ENCODE results near the gene KIRREL3. TPM values are rescaled to one million over a fixed set of nuclear protein-coding genes. Genes with fewer than 3 reads are reported as not detected.

Gene KIRREL3
- total and polyA plus RNA-seq, 4 donors, result 0.02 to 0.71 (median 0.15) TPM; not detected in 1

DNA sequence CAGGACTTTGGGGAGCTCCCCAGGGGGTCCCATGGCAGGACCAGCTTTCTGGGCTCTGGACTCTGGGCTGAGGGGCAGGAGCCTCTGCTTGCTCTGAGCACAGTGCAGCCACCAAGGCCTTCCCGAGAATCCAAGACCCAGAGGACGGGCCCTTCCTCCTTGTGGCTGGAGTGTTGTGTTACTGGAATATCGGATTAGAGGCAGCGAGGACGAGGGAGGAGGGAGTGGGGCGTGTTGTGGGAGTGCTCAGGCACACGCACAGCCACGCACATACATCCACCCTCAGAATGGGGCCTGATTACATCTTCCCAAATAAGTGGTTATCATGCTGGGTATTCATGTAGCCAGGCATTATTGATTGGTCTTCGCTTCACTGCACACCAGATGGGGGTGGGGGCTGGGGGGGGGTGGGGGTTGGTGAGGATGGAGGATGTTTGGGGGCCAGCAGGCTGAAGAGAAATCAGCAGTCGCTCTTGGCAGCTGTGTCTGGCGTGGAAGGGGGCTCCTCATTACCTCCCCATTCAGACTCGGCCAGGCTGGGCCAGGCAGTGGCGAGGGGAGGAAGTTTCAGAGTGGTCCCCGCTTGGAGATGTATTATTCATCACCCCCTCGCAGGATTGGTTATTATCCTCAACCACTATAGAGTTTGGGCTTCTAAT lies 524.2 kb downstream of the KIRREL3 start:
- WGBS, 2 donors, result 87 to 88% methylated on average over 15 of the region's 15 CpGs
- H3K9me3 ChIP-seq (ENCODE audit: control insufficient read depth in 4 of 4, insufficient read depth in 3 of 4, low read length in 3 of 4), result no peaks in the 10 kb centered on the region
- no peak for TF ChIP-seq CTCF (IDR thresholded peaks at IDR 0.05; ENCODE audit: control extremely low read depth, extremely low read depth)
- DNase-seq, result peak in 1 of 3 donors; percentile 27
- H3K4me1 ChIP-seq (ENCODE audit: control insufficient read depth in 5 of 5, insufficient read depth in 5 of 5, low read length in 5 of 5), result peaks cover 0 to 10% (median 0%) of the 10 kb centered on the region in 5 donors
- H3K9ac ChIP-seq (ENCODE audit: insufficient read depth in 1 of 2, low read length in 2 of 2), result no peak overlapping the region
- no peaks in the 10 kb centered on the region for H3K27me3 ChIP-seq (ENCODE audit: control insufficient read depth in 3 of 3, insufficient read depth in 3 of 3, low read length in 2 of 3)
- ATAC-seq (ENCODE audit: insufficient read depth, low FRiP score), result no peak
- H3K36me3 ChIP-seq (ENCODE audit: control insufficient read depth in 4 of 4, insufficient read depth in 4 of 4, low read length in 4 of 4), result no peaks in the 10 kb centered on the region
- H3K4me3 ChIP-seq, result no peak overlapping the region
- no peak overlapping the region for H3K27ac ChIP-seq (ENCODE audit: low read depth in 1 of 2, low read length in 1 of 2)

DNA sequence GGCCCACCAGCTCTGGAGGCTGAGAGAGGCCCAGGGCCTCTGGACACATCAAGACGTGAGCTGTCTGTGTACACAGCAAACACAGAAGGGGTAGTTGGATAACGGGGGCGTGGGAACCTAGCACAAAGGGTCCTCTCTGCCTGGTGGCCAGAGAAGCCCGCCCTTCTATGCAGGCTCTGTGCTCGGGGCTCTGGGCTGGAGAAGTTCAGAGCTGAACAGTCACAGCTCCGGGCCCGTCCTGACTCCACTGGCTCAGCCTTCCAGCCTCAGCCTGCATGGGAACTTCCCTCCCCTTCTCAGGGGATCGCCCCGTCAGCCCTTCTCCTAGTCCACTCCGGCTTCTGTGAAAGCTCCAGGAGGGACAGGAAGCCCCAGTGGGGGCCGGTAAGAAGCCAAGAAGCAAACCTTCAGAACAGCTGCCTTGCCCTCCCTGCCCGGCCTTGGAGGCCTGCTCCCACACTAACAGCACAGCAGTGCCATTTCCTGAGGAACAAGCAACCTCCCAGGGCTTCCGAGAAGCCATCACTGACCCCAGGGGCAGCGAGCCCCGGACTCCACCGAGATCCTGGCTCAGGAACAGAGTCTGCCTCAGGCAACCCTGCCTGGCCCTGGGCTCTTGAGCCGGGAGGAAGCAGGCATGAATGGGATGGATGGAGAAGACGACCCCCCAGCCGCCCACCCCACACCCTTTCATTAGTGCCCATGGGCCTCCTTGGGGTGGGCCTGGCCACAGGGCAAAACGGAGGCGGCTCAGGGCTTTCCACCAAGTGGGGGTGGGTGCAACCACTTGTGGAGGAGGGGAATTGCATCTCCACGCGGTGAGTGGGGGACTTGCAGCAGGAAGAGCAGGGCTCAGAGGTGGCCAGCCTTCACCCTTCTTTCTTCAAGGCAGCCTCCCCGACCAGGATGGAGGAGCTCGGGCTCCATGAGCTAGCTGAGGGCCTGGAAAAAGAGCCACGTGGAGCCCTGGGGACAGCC lies 525.3 kb downstream of the KIRREL3 start:
- no peak overlapping the region for H3K4me3 ChIP-seq
- H3K27ac ChIP-seq (ENCODE audit: low read depth in 1 of 2, low read length in 1 of 2), result peak overlapping the region in 1 of 2 donors; percentile 58
- H3K9me3 ChIP-seq (ENCODE audit: control insufficient read depth in 4 of 4, insufficient read depth in 3 of 4, low read length in 3 of 4), result no peaks in the 10 kb centered on the region
- H3K27me3 ChIP-seq (ENCODE audit: control insufficient read depth in 3 of 3, insufficient read depth in 3 of 3, low read length in 2 of 3), result no peaks in the 10 kb centered on the region
- no peak for ATAC-seq (ENCODE audit: insufficient read depth, low FRiP score)
- no peaks in the 10 kb centered on the region for H3K36me3 ChIP-seq (ENCODE audit: control insufficient read depth in 4 of 4, insufficient read depth in 4 of 4, low read length in 4 of 4)
- TF ChIP-seq CTCF (IDR thresholded peaks at IDR 0.05; ENCODE audit: control extremely low read depth, extremely low read depth), result no peak
- DNase-seq, result no peak
- H3K4me1 ChIP-seq (ENCODE audit: control insufficient read depth in 5 of 5, insufficient read depth in 5 of 5, low read length in 5 of 5), result peaks cover 0 to 11% (median 0%) of the 10 kb centered on the region in 5 donors
- H3K9ac ChIP-seq (ENCODE audit: insufficient read depth in 1 of 2, low read length in 2 of 2), result no peak overlapping the region
- WGBS, 2 donors, result 53 to 65% methylated on average over 26 of the region's 26 CpGs

GRCh38 chr11:126474220-126474619 lies 526.4 kb downstream of the KIRREL3 start:
- 87 to 96% methylated on average over 9 of the region's 9 CpGs for WGBS, 2 donors

More at GRCh38 chr11:126474220-126474619, 526.4 kb downstream of the KIRREL3 start:
- Histone ChIP-seq H3K27me3 (ENCODE audit: control insufficient read depth in 3 of 3, insufficient read depth in 3 of 3, low read length in 2 of 3) (no peaks in the 10 kb centered on the region), H3K9me3 (ENCODE audit: control insufficient read depth in 4 of 4, insufficient read depth in 3 of 4, low read length in 3 of 4) (no peaks in the 10 kb centered on the region), H3K27ac (ENCODE audit: low read depth in 1 of 2, low read length in 1 of 2) (no peak overlapping the region), H3K4me3 (no peak overlapping the region), H3K9ac (ENCODE audit: insufficient read depth in 1 of 2, low read length in 2 of 2) (no peak overlapping the region), H3K4me1 (ENCODE audit: control insufficient read depth in 5 of 5, insufficient read depth in 5 of 5, low read length in 5 of 5) (peaks cover 0 to 16% (median 0%) of the 10 kb centered on the region in 5 donors), H3K36me3 (ENCODE audit: control insufficient read depth in 4 of 4, insufficient read depth in 4 of 4, low read length in 4 of 4) (no peaks in the 10 kb centered on the region)
- no peak for TF ChIP-seq CTCF (IDR thresholded peaks at IDR 0.05; ENCODE audit: control extremely low read depth, extremely low read depth)
- ATAC-seq (ENCODE audit: insufficient read depth, low FRiP score), result no peak
- DNase-seq, result no peak
